Raji (cell line): ENCODE measurements around the gene GAS2L1.

ENCODE experiments used
- POLR2A ChIP-seq: IDR thresholded peaks from 2 replicates; pipeline ENCODE4 v1.6.1; 2011; ENCODE audit warnings: low read depth, low read length, control low read depth; ENCODE audit not compliant: insufficient read depth

Gene GAS2L1

GRCh38 chr22:29301716-29302401, 4.6 kb upstream of the GAS2L1 start:
- TF ChIP-seq POLR2A, result no peak

GRCh38 chr22:29302402-29302680, 4.1 kb upstream of the GAS2L1 start:
- no peak for TF ChIP-seq POLR2A

- TF ChIP-seq POLR2A, result no peak
Observed at GRCh38 chr22:29302681-29303465, 3.6 kb upstream of the GAS2L1 start.

GRCh38 chr22:29305836-29306174, 645 bp upstream of the GAS2L1 start:
- no peak for TF ChIP-seq POLR2A

- no peak for TF ChIP-seq POLR2A
Observed at GRCh38 chr22:29306835-29307595, 565 bp downstream of the GAS2L1 start.

- TF ChIP-seq POLR2A, result no peak
Observed at GRCh38 chr22:29307596-29308147, 1.2 kb downstream of the GAS2L1 start.

DNA sequence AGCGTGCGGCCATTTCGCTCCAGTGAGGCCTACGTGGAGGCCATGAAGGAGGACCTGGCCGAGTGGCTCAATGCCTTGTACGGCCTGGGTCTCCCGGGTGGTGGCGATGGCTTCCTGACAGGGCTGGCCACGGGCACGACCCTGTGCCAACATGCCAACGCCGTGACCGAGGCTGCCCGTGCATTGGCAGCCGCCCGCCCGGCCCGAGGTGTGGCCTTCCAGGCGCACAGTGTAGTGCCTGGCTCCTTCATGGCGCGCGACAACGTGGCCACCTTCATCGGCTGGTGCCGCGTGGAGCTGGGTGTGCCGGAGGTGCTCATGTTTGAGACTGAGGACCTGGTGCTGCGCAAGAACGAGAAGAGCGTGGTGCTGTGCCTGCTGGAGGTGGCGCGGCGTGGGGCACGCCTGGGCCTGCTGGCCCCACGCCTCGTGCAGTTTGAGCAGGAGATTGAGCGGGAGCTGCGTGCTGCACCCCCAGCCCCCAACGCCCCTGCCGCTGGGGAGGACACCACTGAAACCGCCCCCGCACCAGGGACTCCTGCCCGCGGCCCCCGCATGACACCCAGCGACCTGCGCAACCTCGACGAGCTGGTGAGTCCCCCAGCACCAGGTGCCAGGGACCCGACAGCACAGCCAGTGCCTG, 1.8 kb downstream of the GAS2L1 start:
- TF ChIP-seq POLR2A, result no peak

- TF ChIP-seq POLR2A, result no peak
Observed at GRCh38 chr22:29308791-29309262, 2.4 kb downstream of the GAS2L1 start.

- no peak for TF ChIP-seq POLR2A
Observed at GRCh38 chr22:29309332-29310064, 3.0 kb downstream of the GAS2L1 start.

GRCh38 chr22:29310065-29310862, 3.8 kb downstream of the GAS2L1 start:
- TF ChIP-seq POLR2A, result no peak

GRCh38 chr22:29310863-29311339, 4.5 kb downstream of the GAS2L1 start:
- TF ChIP-seq POLR2A, result no peak

DNA sequence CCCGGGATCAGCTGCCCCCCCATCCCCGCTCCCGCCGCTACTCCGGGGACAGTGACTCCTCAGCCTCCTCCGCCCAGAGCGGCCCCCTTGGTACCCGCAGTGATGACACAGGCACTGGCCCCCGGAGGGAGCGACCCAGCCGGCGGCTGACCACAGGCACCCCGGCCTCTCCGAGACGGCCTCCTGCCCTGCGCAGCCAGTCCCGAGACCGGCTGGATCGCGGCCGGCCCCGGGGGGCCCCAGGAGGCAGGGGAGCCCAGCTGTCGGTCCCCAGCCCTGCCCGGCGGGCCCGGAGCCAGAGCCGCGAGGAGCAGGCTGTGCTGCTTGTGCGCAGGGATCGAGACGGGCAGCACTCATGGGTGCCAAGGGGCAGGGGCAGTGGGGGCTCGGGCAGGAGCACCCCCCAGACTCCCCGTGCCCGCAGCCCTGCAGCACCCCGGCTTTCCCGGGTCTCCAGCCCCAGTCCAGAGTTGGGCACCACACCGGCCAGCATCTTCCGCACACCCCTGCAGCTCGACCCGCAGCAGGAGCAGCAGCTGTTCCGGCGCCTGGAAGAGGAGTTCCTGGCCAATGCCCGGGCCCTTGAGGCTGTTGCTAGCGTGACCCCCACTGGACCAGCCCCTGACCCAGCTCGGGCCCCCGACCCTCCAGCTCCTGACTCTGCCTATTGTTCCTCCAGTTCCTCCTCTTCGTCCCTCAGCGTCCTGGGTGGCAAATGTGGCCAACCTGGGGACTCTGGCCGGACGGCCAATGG, 5.2 kb downstream of the GAS2L1 start:
- no peak for TF ChIP-seq POLR2A
